ENCODE data around the gene FKBP14.

DNA sequence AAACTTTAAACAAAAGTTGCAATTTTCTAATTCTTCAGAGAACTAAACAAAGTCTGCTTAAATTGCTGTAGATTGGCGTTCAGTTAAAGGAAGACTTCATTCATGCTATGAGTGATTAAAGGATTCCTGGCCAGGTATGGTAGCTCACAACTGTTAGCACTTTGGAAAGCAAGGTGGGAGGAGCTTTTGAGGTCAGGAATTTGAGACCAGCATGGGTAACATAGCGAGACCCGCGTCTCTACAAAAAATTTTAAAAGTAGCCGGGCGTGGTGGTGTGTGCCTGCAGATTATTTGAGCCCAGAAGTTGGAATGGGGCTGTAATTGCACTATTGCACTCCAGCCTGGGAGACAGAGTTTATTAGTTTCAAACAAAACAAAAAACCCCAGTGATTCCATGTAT is 23.4 kb downstream of the FKBP14 start:
- TF ChIP-seq CTCF (IDR thresholded peaks at IDR 0.05; ENCODE audit: insufficient read depth, low read length, poor library complexity, severe bottlenecking) (no peak), EZH2phosphoT487 (conservative IDR thresholded peaks at IDR 0.05; ENCODE audit: low read length) (no peak)

All from SU-DHL-6 (cell line).